Measurements from ENCODE around the gene KCNK3.

DNA sequence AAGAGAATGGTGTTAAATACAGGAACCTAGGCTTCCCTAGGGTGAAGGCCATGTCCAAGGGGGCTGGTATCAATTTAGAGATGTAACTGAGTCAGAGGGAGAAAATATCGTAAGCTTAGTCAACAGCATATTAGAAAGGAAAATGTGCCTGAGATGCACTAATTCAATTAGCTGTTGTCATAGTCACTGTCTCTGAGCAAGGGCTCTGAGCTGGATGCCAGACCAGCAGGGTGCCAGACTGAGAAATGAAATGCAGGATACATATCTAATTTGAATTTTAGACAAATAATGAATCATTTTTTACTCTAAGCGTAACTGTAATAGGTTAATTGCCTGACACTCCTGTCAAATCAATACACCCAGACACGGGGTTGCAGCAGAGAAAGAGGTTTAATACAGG lies 60.1 kb downstream of the KCNK3 start:
- TF ChIP-seq, protein P1, sequence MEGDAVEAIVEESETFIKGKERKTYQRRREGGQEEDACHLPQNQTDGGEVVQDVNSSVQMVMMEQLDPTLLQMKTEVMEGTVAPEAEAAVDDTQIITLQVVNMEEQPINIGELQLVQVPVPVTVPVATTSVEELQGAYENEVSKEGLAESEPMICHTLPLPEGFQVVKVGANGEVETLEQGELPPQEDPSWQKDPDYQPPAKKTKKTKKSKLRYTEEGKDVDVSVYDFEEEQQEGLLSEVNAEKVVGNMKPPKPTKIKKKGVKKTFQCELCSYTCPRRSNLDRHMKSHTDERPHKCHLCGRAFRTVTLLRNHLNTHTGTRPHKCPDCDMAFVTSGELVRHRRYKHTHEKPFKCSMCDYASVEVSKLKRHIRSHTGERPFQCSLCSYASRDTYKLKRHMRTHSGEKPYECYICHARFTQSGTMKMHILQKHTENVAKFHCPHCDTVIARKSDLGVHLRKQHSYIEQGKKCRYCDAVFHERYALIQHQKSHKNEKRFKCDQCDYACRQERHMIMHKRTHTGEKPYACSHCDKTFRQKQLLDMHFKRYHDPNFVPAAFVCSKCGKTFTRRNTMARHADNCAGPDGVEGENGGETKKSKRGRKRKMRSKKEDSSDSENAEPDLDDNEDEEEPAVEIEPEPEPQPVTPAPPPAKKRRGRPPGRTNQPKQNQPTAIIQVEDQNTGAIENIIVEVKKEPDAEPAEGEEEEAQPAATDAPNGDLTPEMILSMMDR (IDR thresholded peaks at IDR 0.05), result no peak
- no peak for TF ChIP-seq POLR2A (IDR thresholded peaks at IDR 0.05)

Data from thyroid gland (tissue), 4 donors.